GM18870 (cell line): ENCODE results near the gene MR1.
A peak's percentile ranks its signal among the peaks of the same experiment; 100 is the strongest.

Source experiments
- ATAC-seq: cut with Tn5 transposase; IDR thresholded peaks from one replicate; pipeline ENCODE4 v1.9.1; 2021; ENCODE audit warnings: moderate library complexity; ENCODE audit not compliant: unreplicated experiment

MR1 gene

DNA sequence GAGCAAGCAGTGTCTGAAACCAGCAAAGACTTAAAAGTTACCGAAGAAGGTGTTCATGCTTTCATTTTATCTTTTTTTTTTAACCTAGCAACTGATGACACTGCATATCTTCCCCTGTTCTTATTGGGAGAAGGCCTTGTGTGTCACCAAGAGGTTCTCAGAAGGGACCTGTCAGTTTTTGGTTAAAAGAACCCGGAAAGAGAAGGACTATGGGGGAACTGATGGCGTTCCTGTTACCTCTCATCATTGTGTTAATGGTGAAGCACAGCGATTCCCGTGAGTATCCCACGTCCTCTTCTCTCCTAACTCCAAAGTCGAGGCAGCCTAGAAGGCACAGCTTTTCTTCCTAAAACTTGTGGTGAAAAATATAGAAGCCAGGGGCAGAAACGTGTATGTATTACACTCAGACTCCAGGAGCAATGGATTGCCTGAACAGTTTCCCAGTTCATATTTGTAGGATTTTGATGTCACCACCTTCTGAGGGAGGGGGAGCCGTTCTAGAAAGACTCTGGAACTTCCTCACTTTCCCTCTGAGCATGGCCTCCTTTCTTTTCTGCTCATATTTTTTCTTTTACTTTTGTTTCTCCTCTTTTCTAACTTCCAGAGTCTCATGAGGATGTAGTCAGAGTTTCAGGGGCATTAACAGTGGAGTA, at the start of gene MR1:
TSS of gene MR1 (plus strand) at position 185 of the 653 bp plus-strand sequence. CDS start at position 210, 25 bp downstream.
- ATAC-seq: peak; percentile 91

DNA sequence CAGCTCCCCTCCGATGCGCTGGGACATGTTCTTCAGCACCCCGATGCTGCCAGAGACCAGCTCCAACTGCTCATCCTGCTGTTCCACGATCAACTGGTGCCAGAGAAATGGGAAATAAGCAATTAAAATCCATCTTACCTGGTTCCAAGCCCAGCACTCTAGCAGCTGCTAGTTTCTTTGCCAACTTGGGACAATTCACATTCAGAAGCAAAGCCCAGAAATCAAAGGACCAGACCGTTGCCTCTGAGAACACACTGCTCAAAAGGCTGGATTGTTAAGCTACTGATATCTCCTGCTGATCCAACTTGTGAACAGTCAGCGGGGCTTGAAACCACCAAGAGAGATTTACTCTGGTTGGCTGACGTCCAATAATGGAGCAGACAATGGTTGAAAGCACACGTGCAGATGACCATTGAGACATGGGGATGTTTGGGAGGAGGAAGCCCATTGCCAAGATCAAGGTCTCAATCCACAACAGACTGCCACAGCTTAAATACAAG, 45.5 kb upstream of the MR1 start:
- no peak for ATAC-seq

DNA sequence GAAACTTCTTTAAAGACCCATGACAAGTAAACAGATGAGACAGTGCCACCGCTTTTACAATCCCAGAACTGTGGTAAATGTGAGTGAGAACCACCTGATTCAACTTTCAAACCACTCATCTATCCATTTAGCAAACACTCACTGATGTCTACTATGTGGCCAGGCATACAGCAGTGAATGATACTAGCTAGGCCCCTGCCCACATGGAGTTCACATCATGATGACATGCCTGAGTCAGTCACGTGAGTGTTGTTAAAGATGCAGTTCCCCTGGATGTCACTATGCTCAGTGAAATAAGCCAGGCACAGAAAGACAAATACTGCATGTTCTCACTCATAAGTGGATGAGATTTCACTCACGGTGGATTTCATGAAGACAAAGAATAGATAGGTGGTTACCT, 39.5 kb upstream of the MR1 start:
- ATAC-seq: no peak

DNA sequence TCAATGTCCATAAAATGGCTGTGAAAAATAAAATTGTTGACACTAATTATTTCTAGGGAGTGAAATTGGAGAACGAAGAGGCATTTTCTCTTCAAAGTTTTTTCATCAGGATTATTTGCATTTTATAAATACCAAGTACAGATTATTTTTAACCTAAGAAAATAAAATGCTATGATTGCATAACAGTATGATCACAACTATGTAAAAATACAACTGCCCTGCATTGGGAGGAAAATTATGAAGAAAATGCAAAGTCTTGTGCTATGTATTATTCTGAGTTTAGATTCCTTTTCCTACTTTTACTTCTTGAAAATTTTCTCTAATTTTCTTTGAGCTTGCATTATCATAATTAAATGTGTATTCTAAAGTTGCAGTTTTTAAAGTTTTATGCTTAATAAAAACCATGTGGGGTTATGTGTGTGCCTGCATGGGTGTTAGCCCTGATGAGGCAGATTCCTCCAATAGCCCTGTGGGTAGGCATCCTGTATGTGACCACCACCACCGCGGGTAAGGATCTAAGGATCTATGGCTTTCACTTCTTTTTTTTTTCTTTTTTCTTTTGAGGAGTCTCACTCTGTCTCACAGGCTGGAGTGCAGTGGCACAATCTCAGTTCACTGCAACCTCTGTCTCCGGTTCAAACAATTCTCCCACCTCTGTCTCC, 35.8 kb upstream of the MR1 start:
- ATAC-seq: no peak

DNA sequence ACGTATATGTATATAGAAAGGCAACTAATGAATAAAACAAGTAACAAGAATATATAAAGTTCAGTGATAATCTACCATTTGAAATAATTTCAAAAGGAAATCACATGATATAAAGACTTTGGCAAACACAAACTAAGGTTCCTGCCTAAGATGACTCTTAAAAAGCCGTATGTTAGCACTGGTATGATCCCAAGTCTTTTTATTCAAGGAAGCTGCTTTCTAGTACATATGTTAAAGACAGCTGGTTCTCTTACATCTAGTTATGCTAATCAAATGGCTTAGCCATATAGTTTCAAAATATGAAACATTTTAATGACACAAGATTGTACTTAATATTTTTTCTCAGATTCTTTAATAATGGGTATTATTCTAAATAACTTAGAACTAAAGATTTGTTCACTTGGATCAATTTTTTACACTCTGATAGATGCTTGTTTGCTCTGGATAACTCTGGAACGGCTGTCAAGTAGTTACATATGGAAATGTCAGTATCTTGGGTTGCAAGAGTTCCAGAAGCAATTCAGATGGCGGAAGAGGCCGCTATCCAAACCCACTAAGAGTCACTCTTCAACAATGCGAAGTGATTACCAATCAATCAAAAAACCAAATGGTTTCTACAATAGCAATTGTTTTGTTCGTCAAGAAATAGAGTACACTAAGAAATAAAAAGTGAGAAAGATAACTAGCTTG, 32.5 kb upstream of the MR1 start:
- ATAC-seq: no peak

DNA sequence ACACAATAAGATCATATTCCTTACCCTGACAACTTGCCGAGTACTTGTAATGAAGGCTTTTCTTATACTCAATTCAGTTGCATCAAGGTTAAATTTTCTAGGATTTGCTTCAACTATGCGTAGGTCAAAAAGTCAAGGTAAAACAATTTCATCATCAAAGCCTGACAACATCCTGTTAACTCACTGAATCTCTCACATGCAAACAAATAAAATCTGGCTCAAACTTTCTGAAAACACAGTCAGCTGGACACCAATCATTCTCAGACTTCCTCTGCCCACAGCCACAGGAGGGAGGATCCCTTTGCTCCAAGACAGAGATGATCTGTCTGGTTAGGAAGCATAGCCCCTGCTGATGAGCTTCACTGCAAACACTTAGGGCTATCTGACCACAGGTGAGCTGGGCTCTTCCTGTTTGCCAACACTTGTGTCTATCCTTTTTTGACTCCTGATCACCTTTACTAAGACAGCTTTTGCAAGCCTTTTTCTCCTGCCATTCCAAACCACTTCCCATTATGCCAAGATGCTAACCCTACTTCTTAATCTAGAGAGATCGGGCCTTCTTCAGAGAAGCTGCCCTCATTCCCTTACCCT, 31.1 kb upstream of the MR1 start:
- no peak for ATAC-seq

DNA sequence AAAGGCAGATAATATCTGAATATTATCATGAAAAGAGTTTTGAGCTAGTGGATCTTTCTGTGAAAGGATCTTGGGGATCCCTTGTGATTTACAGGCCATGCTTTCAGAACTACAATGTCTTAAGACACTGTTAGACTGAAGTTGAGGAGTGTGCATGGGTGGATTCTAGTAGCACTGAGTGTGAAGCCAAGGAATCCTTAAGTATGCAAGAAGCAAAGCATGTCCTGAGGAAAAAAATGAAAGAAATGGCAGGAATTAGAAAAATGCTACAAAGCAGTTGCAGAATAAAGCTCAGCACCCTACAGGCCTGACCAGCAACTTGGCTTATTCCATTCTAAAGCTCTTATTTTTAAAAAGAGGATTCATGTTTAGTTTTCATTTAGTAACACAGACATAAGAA, 23.0 kb upstream of the MR1 start:
- no peak for ATAC-seq

DNA sequence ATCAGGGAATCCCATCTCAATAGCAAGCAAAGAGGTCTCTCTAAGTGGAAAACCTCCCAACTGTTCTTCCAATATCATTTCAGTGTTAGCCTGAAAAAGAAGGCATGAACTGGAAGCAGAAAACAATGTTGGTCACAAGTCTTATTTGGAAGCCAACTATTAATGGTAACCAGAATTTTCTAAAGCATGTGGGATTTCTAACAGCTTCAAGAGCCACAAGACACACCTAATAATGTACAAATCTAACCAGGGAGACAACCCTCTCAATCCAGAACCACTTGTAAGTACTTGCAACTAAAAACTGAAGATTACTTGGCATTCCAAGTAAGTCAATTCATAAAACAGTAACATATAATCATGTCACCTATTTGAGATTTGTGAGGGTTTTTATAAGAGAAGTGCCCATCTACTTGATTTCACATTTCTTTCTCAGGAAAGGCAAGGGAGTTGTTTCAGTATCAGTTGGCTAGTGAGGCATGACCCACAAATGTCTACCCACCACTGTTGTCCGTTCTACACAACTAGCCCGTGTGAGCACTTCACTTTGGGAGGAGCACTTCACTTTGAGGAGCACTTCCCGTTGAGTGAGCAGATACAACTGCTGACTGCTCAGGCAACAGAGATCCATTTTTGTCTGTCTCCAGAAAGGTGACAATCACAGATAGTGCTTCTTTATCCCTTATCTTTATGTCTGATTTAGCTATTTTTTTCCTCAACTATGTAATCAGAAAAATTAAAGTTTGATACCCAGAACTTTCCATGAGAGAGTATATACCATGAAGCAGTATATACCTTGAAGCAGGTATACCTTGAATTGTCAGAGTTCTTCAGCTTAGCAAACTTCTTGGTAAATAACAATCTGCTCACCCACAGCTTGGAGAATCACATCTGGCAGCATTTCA, 22.2 kb upstream of the MR1 start:
- ATAC-seq: no peak

DNA sequence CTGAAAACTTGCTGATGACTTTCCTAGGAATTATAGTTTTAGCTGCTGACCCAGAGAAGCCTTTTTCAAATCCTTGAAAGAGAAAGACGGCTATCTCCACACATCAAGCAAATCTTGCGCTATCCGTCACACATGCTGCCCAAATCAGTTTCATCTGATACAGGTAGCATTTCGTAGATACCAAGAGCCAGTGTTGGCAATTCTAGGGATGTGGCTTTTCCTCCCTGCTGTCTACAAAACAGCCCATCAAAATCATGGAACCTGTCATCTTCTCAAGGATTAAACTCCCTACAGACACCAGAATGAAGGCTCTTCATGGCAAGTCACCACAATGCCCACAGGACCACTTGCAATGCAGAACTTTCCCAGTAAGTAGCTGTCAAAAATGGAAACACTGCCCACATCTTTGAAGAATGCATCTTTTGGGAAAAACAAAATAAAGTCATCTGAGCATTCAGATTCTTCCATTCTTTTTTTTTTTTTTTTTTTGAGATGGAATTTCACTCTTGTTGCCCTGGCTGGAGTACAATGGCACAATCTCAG, 21.5 kb upstream of the MR1 start:
- ATAC-seq: no peak

DNA sequence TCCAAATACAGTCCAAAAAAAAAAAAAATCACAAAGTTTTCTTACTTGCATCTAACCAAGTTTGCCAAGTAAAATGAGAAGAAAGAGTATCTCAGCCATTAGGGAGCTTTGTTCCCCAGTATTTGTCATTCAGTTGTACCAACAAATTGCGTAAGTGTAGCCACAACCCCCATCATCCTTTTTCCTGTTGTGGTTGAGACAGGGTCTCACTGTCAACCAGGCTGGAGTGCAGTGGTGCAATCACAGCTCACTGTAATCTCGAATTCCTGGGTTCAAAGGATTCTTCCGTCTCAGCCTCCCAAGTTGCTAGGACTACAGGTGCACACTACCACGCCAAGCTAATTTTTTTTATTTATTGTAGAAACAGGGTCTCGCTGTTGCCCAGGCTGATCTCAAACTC, 20.6 kb upstream of the MR1 start:
- no peak for ATAC-seq

DNA sequence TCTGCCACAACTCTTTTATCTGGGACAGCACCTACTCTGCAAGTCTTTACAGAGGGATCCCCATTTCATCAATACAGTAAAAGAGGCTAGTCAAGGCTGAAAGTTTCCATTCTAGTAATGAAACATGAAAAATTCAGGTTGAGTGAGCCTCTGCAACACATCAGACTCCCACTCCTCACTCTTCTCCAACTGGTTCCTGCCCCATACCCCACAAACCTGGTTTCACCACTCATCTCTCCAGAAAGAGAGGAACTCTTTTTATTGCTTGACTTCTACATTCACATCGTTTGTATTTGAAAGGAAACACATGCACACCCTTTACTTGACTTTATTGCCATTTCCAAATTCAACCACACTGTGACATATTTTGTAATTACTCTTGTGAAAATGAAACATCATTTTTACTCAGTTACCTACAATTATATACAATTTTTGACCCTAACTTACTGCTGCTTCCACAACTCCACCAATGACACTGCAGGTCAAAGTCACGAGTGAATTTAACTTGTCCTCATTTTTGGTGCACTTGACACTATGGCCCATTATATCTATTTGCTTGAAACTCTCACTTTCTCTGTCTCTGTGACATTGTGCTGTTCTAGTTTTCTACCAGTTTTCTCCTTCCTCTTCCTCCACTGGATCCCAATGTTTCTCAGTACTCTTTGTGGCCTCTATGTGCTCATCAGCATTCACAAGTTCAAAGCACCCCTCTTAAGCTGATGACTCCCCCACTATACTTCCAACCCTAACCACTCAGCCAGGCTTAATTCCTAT, 19.1 kb upstream of the MR1 start:
- ATAC-seq: no peak

DNA sequence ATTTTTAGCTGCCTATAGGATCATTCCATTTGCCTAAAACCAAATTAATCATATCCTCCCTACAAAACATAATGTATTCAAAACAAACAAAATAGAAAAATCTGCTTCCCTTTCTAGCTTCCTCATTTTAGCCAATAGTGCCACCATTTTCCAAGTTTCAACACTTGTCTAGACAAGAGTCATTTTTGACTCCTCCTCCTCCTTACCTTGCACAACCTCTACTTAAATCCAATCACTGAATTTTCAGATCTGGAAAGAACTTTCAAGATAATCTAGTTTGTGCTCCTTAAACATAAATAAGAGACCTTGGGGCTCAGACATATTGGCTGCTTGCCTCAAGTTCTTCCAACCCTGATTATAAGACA, 18.6 kb upstream of the MR1 start:
- ATAC-seq: no peak

DNA sequence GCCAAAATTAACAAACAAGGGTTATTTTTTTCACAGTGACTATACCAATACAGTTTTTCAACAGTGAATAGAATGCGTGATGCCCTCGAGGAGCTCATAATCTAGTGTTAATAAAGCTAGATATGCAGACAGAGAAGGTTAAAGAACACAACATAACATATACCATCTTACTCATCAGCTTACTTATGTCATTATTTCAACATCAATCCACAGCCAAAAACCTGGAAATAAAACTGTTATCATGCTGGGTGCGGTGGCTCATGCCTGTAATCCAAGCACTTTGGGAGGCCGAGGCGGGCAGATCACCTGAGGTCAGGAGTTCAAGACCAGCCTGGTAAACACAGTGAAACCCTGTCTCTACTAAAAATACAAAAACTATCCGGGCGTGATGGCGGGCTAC, 17.2 kb upstream of the MR1 start:
- no peak for ATAC-seq

DNA sequence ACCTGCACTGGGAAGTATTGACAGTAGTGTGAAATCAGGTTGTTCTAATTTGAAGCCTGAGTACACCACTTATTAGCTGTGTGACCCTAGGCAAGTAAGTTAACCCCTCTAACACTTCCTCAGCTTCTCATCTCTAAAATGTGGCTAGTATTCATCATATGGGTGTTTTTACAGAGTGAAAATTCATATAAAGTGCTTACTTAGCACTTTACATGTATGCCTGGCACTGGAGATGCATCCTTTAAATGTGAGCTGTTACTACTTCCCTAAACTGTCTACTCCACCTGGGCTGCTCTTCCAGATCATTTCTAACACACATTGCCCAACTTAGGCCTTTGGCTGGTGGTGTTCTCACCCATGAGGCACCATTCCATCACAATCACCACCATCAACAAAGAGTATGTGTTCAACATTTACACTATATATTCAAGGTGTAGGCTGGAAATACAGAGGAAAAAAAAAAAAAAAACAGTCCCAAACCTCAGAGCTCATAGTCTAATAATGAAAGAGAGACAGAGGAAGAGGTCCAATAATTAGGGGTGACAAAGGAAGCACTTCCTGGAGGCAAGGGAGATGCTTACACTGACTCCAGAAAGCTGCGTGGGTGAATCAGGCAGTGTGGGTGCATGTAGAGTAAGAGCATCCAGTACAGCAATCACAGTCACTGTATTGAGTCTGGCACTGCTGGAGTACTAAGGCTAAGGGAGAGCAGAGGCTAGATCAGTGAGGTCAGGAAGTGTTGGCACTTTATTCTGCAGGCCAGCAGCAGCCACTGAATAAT, 14.7 kb upstream of the MR1 start:
- no peak for ATAC-seq

DNA sequence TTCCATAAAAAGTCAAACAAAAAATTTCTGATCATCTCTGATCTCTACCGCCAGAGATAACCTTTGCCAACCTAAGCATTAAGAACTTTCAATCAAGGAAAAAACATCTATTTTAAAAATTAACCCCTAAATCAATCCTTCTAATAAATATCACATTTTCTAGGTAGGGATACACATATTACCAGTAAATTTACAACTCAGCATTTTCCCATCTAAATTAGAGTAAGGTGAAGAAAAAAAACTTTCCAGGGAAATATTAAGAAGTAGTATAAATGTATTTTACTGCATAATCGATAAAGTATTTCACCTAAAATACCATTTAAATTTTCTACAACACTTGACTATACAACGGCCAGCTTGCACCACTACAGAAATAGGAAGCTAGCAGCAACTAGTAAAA, 12.6 kb upstream of the MR1 start:
- ATAC-seq: no peak

DNA sequence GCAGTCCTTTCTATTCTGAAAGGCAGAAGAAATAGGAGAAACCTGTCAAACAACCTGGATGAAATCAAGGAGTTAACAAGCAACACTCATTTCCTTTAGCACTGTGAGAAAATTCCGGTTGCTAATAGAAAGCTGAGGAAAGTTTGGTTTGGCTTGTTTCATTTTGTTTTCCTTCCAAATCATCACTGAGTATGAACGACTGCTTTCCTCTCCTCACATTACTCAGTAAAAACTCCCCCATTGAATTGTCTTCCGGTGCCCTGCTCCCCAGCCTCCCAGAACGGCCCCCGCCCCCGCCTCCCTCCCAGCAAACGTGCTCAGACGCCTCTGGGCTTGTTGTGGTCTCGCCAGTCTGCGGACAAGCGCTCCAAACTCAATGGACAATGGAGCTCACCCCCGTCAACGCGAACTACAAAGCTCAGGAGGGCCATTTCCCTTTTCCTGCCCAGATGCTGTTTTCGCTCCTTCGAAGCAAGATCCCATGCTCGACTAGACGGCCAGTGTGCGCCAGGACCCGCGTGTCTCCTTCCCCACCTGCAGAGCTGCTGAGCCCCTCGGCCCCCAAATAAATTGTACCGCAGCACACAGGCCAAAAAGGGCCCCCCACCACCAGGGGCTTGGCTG, 11.9 kb upstream of the MR1 start:
- ATAC-seq: peak; percentile 34

DNA sequence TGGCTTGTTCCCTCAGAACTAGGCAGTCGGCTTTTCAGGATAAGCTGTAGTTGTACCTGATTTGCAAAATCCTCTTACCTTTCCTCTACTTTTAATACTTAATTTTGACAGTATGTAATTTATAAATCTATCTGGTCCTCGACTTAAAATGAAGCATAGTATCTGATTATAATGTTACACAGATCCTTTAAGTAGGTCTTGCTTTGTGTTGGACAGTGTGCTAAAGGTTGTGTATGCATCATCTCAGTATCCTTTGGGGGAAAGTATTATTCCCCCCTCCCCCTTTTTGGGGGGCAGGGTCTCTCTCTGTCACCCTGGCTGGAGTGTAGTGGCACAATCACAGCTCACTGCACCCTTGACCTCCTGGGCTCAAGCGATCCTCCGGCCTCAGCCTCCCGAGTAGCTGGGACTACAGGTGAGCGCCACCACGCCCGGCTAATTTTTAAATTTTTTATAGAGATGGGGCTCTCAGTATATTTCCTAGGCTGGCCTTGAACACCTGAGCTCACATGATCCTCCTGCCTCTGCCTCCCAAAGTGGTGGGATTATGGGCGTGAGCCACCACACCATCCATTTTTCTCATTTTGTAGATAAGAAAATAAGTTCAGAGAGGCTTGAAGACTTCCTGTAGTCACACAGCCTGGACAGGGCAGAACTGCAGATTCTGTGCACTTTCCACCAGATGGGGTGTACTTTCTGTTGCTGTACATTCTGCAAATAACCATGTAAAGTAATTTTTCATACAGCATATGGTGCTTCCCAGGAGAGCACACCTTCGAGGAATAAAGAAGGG, 10.3 kb upstream of the MR1 start:
- no peak for ATAC-seq

DNA sequence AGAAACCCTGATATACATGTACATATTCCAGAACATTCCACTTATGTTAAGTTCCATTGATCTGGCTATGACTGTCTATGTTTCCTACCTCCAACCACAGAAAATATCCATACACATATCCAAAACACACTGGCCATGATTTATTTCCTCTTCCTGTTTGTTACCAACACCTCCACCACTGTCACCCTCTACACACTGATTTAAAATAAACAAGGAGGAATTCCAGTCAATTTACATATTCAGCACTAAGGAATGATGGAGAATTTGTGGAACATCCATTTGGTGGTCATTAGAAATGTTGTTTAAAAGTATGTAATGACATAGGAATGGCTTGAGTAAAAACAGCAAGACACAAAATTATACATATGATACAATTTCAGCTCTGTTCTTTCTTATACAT, 5.6 kb upstream of the MR1 start:
- no peak for ATAC-seq
